Neural cell (in vitro differentiated cells): ENCODE data around the gene PLCL1. TPM values are rescaled to one million over a fixed set of nuclear protein-coding genes. Genes with fewer than 3 reads are reported as not detected.

Experiments
- H2AFZ ChIP-seq: fragments of 200-600, 300-800 bp; sonication (generic), shearing (Covaris generic); 2 replicates; pipeline ENCODE4 v1.6.0; 2014; ENCODE audit warnings: low read depth, mild to moderate bottlenecking, antibody characterized with exemption, low read length, moderate library complexity
- H3F3A ChIP-seq: fragments of 200-600 bp; shearing (Covaris generic); 2 replicates; pipeline ENCODE4 v1.6.1; 2016; ENCODE audit warnings: mild to moderate bottlenecking, moderate library complexity, mixed read lengths, antibody characterized with exemption, low read length; ENCODE audit not compliant: insufficient read depth, poor library complexity, severe bottlenecking
- H3K27ac ChIP-seq: fragments of 200-600, 300-800 bp; sonication (generic), shearing (Covaris generic); 2 replicates; pipeline ENCODE4 v1.5.1; 2014; ENCODE audit warnings: mild to moderate bottlenecking, low read length, moderate library complexity
- H3K27me3 ChIP-seq: fragments of 300-800, 200-600 bp; sonication (generic), shearing (Covaris generic); 2 replicates; pipeline ENCODE4 v1.6.0; 2014; ENCODE audit warnings: mild to moderate bottlenecking, low read depth, low read length, moderate library complexity; ENCODE audit not compliant: insufficient read depth
- H3K36me3 ChIP-seq: fragments of 300-800, 200-600 bp; sonication (generic), shearing (Covaris generic); 2 replicates; pipeline ENCODE4 v1.5.1; 2014; ENCODE audit warnings: mild to moderate bottlenecking, antibody characterized with exemption, low read length, moderate library complexity; ENCODE audit not compliant: insufficient read depth
- H3K4me2 ChIP-seq: fragments of 300-800, 200-600 bp; sonication (generic), shearing (Covaris generic); 2 replicates; pipeline ENCODE4 v1.6.0; 2014; ENCODE audit warnings: mild to moderate bottlenecking, low read length
- H3K4me3 ChIP-seq: fragments of 300-800, 200-600 bp; sonication (generic), shearing (Covaris generic); 2 replicates; pipeline ENCODE4 v1.5.1; 2014; ENCODE audit warnings: mild to moderate bottlenecking, low read length, moderate library complexity
- H3K79me2 ChIP-seq: fragments of 200-600 bp; shearing (Covaris generic); replicated peaks from 2 replicates; pipeline ENCODE4 v1.6.0; 2014; ENCODE audit warnings: mild to moderate bottlenecking, low read length, moderate library complexity; ENCODE audit not compliant: insufficient read depth
- H3K9ac ChIP-seq: fragments of 300-800, 200-600 bp; sonication (generic), shearing (Covaris generic); 2 replicates; pipeline ENCODE4 v1.6.1; 2016; ENCODE audit warnings: mild to moderate bottlenecking, low read length, mixed read lengths
- H3K9me2 ChIP-seq: fragments of 200-600 bp; shearing (Covaris generic); 2 replicates; pipeline ENCODE4 v1.6.1; 2016; ENCODE audit warnings: mild to moderate bottlenecking, low read length, mixed read lengths; ENCODE audit not compliant: insufficient read depth
- H3K9me3 ChIP-seq: fragments of 200-600, 300-800 bp; sonication (generic), shearing (Covaris generic); 2 replicates; pipeline ENCODE4 v1.6.1; 2016; ENCODE audit warnings: mild to moderate bottlenecking, mixed run types, low read length, moderate library complexity, mixed read lengths
- H4K20me1 ChIP-seq: fragments of 200-600 bp; shearing (Covaris generic); 2 replicates; pipeline ENCODE4 v1.6.1; 2016; ENCODE audit warnings: mild to moderate bottlenecking, mixed run types; ENCODE audit not compliant: insufficient read depth
- CTCF ChIP-seq: fragments of 450-650 bp; IDR thresholded peaks from 2 replicates; pipeline ENCODE4 v1.5.1; 2014; ENCODE audit warnings: antibody characterized with exemption, mild to moderate bottlenecking, moderate library complexity; ENCODE audit not compliant: poor library complexity, severe bottlenecking
- EP300 ChIP-seq: fragments of 450-650 bp; conservative IDR thresholded peaks from 2 replicates; pipeline ENCODE4 v1.6.1; 2014; ENCODE audit warnings: antibody characterized with exemption, mild to moderate bottlenecking, moderate library complexity; ENCODE audit not compliant: poor library complexity, severe bottlenecking
- EZH2 ChIP-seq: fragments of 200-600, 300-800 bp; shearing (Covaris generic), sonication (generic); IDR thresholded peaks from 2 replicates; pipeline ENCODE4 v1.6.1; 2014; ENCODE audit warnings: antibody characterized with exemption, low read length, borderline replicate concordance, mild to moderate bottlenecking; ENCODE audit not compliant: insufficient read depth, poor library complexity, severe bottlenecking
- MXI1 ChIP-seq: fragments of 450-650 bp; conservative IDR thresholded peaks from 2 replicates; pipeline ENCODE4 v1.6.1; 2014; ENCODE audit warnings: antibody characterized with exemption, mild to moderate bottlenecking; ENCODE audit not compliant: poor library complexity, severe bottlenecking
- POLR2AphosphoS5 ChIP-seq: IDR thresholded peaks from 2 replicates; pipeline ENCODE4 v1.6.1; 2012
- RAD21 ChIP-seq: fragments of 450-650 bp; conservative IDR thresholded peaks from 2 replicates; pipeline ENCODE4 v1.6.1; 2014; ENCODE audit warnings: antibody characterized with exemption, mild to moderate bottlenecking, moderate library complexity
- REST ChIP-seq: IDR thresholded peaks from 2 replicates; pipeline ENCODE4 v1.6.1; 2012; ENCODE audit warnings: borderline replicate concordance
- SMC3 ChIP-seq: fragments of 450-650 bp; conservative IDR thresholded peaks from 2 replicates; pipeline ENCODE4 v1.6.1; 2014; ENCODE audit warnings: antibody characterized with exemption, mild to moderate bottlenecking, moderate library complexity; ENCODE audit not compliant: poor library complexity
- TAF1 ChIP-seq: IDR thresholded peaks from 2 replicates; pipeline ENCODE4 v1.6.1; 2012; ENCODE audit warnings: low read depth
- polyA plus RNA-seq: library from polyadenylated mRNA; depleted of rRNA; stranded (reverse); fragments of >200 nt; gene quantifications from 2 replicates; pipeline ENCODE4 v1.2.3, GENCODE V29; 2014

The PLCL1 gene
- polyA plus RNA-seq, 1 donor from 2014 or later: 6.8 TPM

DNA sequence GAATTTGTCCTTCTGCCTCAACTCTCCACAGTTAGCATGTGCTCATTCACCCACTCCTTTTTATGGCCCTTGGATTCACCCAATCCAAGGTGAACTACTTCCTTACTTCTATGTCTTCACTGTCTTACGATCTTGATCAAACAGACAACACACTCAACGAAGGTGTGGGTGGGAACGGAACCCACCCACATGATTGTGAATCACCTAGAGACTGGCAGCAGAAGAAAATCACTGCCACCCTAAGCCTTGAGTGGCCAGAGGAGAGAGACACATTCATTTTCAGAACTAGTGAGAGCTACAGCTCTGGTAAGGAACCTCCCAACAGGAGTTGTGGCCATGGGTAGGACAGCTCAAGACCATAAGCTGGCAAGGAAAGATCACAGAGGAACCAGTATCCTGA lies 194.3 kb downstream of the PLCL1 start:
- no peak overlapping the region for H2AFZ ChIP-seq
- H4K20me1 ChIP-seq: no peaks in the 10 kb centered on the region
- H3K4me3 ChIP-seq: no peak overlapping the region
- no peak overlapping the region for H3K27ac ChIP-seq
- no peaks in the 10 kb centered on the region for H3F3A ChIP-seq
- TF ChIP-seq RAD21: no peak
- TF ChIP-seq REST: no peak
- no peak for TF ChIP-seq TAF1
- TF ChIP-seq CTCF: no peak
- TF ChIP-seq EP300: no peak
- TF ChIP-seq EZH2: no peak
- no peak for TF ChIP-seq MXI1
- no peak for TF ChIP-seq POLR2AphosphoS5
- no peak for TF ChIP-seq SMC3
- no peak overlapping the region for H3K4me2 ChIP-seq
- H3K27me3 ChIP-seq: no peaks in the 10 kb centered on the region
- no peaks in the 10 kb centered on the region for H3K9me2 ChIP-seq
- H3K36me3 ChIP-seq: no peaks in the 10 kb centered on the region
- H3K79me2 ChIP-seq: no peaks in the 10 kb centered on the region
- no peaks in the 10 kb centered on the region for H3K9me3 ChIP-seq
- no peak overlapping the region for H3K9ac ChIP-seq

GRCh38 chr2:198000417-198000816 lies 196.0 kb downstream of the PLCL1 start:
- no peak overlapping the region for H3K4me3 ChIP-seq
- H3K4me2 ChIP-seq: no peak overlapping the region
- H3K27ac ChIP-seq: no peak overlapping the region
- H3K9me2 ChIP-seq: no peaks in the 10 kb centered on the region
- H3F3A ChIP-seq: no peaks in the 10 kb centered on the region
- no peaks in the 10 kb centered on the region for H3K9me3 ChIP-seq
- H3K9ac ChIP-seq: no peak overlapping the region
- no peaks in the 10 kb centered on the region for H3K36me3 ChIP-seq
- no peaks in the 10 kb centered on the region for H3K79me2 ChIP-seq
- H3K27me3 ChIP-seq: no peaks in the 10 kb centered on the region
- no peak for TF ChIP-seq TAF1
- TF ChIP-seq RAD21: no peak
- no peak for TF ChIP-seq POLR2AphosphoS5
- no peak for TF ChIP-seq REST
- TF ChIP-seq EZH2: no peak
- TF ChIP-seq EP300: no peak
- TF ChIP-seq SMC3: no peak
- TF ChIP-seq MXI1: no peak
- TF ChIP-seq CTCF: no peak
- no peak overlapping the region for H2AFZ ChIP-seq
- no peaks in the 10 kb centered on the region for H4K20me1 ChIP-seq
